ENCODE data around the gene RET.
"Not testable (repeated sequence)": the region's sequence is repeated elsewhere in the genome, so short reads cannot be mapped to it uniquely, and the experiment has no call there.

Gene RET

DNA sequence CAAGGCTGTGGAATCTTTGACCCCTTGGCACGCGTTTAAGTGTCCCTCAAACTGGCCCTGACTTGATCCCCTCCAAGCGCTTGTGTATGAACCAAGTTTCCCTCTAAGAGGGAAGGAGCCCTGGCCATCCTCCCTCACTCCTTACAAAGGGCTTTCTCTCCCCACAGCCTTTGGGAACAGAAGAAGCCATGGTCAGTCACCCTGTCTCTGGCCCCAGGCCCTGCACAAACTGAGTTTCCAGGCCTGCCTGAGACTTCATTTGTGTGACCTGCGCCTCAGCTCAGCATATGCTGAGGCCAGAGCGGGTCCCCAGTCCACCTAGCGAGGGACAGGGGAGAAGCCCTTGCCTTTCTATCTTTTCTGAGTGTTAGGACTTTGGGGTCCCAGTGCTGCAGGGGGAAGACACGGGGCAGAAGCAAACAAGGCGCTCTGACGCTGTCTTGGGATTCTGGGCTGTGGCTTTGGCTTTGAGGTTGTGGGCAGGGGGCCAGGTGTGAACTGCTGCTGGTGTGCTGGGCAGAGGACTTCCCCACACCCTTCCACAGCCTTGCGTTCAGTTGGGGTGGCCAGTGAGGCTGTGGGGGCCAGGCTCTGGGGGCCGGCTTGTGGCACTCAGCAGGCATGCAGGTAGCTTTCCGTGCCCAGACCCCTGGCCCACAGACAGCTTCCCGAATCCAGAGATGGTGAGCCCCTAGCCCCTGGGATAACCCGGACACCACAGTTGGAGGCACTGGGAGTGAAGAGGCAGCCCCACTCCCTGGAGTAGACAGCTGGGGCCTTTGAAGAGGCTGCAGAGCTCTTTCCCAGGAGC, 1.5 kb downstream of the RET start:
- no peak for DNase-seq (ENCODE audit: low spot score)

GRCh38 chr10:43078986-43079273, 2.1 kb downstream of the RET start:
- DNase-seq (ENCODE audit: low spot score), result no peak

- no peak for DNase-seq (ENCODE audit: low spot score)
These were observed 3.0 kb downstream of the RET start for GRCh38 chr10:43079856-43080255.

GRCh38 chr10:43082087-43082486, 5.2 kb downstream of the RET start:
- no peak for DNase-seq (ENCODE audit: low spot score)

- no peak for DNase-seq (ENCODE audit: low spot score)
These were observed 5.9 kb downstream of the RET start for GRCh38 chr10:43082746-43083145.

DNA sequence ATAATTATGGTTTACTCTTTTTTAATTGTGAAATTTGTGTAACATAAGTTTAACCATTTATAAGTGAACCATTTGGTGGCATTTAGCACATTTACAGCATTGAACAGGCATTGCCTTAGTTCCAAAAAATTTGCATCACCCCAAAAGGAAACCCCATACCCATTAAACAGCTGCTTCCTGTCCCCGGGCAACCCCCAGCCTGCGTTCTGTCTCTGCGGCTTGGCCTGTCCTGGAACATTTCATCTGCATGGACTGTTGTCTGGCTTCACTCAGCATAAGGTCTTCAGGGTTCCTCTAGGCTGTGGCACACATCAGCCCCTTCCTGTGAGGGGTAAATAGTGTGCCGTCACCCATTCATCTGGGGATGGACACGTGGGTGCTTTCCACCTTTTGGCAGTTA, 6.9 kb downstream of the RET start:
- no peak for DNase-seq (ENCODE audit: low spot score)

DNA sequence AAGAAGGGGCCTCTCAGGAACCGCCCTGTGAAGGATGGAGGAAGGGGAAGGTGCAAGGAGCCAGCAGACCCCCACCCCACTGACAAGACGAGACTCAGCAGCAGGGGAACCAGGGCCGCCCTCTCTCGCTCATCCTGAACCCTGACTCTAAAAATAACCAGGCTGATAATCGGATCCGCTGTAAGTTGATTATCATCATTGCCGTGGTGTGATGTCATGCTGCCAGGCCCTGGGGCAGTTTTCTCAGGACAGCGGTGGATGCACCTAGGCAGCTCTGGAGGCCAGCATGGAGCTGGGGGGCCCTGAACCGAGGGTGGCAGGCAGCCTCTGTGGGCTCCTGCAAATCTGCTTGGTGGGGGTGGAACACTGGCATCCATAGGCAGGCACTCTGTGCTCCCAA, 7.9 kb downstream of the RET start:
- DNase-seq (ENCODE audit: low spot score), result no peak

GRCh38 chr10:43086321-43086942, 9.6 kb downstream of the RET start:
- DNase-seq (ENCODE audit: low spot score), result no peak

DNA sequence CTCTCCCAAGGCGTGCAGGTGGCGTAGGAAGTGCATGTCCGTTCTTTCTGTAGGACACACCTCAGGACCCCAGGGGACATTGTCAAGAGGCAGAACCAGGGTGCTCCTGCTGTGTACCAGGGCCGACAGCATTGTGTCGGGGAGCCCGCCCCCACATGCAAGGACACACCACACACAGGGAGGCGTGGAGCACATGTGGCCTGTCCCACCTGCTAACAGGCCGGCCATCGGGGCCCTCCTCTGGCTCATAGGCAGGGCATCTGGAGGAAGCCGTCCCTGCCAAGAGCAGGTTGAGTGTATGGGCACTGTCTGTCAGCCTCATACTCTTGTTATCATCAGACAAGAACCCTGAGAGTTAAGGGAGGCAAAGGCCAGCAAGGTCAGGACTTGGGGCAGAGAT, 12.7 kb downstream of the RET start:
- DNase-seq (ENCODE audit: low spot score), result no peak

- no peak for DNase-seq (ENCODE audit: low spot score)
These were observed 13.3 kb downstream of the RET start for GRCh38 chr10:43090188-43090587.

- DNase-seq (ENCODE audit: low spot score), result no peak
These were observed 13.8 kb downstream of the RET start for GRCh38 chr10:43090664-43091063.

DNA sequence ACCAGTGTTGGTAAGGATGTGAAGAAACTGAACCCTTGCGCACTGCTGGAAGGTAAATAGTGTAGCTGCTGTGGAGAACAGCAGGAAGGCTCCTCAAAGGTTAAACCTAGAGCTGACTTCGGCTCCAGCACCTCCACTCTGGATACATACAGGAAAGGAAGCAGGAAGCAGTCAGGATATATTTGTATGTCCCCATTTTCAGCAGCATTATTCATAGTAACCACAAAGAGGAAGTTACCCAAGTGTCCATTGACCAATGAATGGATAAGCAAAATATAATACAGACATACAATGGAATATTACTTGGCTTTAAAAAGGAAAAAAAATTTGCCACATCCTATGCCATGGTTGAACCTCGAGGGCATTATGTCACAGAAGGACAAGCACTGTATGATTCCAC, 15.0 kb downstream of the RET start:
- DNase-seq (ENCODE audit: low spot score), result no peak

DNA sequence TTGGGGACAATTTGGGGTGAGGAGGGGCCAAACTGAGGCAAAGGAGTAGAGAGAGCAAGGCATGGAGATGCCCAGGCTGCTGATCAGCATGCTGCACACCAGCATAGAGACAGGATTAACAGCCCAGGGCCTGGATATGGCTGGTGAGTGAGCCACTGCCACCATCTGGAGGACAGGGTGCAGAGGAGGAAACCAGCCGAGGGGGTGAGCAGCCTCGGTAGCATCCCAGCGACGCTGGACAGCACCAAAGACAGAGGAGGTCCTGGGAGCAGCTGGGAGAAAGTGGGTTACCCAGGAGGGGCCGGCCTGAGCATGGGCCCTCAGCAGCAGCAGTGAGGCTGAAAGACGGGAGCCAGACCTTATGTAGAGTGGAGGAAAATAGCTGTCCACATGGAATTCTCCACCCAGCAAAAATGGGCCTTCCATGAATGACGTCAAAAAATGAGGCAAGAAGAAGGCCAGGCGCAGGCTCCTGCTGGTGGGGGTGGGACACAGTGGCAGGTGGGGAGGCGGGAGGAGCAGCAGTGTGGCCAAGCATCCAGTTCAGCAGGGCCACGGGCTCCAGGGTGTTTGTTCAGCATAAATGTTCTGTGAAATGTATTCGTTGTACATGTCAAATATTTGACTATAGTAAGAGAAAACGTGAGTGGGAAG, 16.7 kb downstream of the RET start:
- peak; percentile 59 for DNase-seq (ENCODE audit: low spot score)

GRCh38 chr10:43094085-43094484, 17.2 kb downstream of the RET start:
- DNase-seq (ENCODE audit: low spot score), result no peak

DNA sequence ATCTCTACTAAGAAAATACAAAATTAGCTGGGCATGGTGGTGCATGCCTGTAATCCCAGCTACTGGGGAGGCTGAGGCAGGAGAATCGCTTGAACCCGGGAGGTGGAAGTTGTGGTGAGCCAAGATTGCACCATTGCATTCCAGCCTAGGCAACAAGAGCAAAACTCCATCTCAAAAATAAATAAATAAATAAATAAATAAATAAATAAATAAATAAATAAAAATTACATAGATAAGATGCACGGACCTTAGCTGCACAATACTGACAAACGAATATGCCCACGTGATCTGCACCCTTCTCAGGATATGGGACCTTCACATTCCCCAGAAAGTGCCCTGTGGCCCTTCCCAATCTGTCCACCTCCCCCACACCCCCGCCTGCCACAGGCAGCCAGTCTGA, 22.5 kb downstream of the RET start:
- not testable (repeated sequence) for DNase-seq (ENCODE audit: low spot score)

DNA sequence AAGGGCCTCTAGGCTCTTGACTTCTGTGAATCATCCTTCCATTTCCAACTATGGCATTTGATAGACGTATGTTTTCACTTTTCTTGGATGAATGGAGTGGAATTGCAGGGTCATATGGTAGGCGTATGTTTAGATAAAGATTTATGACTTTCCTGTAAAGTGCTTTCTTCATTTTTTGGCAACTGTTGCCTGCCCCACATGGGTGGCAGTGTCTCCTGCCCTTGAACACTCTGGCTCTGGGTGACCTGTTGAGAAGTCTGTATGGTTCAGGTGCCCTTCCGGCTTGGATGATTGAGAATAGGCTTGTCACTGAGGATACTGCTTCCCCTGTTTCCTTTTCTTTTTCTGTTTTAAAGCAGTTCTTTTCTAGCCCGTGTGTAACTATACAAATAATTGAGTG, 23.1 kb downstream of the RET start:
- DNase-seq (ENCODE audit: low spot score), result no peak

DNA sequence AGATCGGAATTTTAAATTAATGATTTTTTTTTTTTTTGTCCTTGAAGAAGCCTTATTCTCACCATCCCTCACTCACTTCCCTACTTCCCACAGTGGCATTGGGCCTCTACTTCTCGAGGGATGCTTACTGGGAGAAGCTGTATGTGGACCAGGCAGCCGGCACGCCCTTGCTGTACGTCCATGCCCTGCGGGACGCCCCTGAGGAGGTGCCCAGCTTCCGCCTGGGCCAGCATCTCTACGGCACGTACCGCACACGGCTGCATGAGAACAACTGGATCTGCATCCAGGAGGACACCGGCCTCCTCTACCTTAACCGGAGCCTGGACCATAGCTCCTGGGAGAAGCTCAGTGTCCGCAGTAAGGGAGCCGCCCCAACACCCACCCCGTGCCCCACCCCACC, 23.5 kb downstream of the RET start:
- no peak for DNase-seq (ENCODE audit: low spot score)

- no peak for DNase-seq (ENCODE audit: low spot score)
These were observed 25.4 kb downstream of the RET start for GRCh38 chr10:43102063-43102828.

DNA sequence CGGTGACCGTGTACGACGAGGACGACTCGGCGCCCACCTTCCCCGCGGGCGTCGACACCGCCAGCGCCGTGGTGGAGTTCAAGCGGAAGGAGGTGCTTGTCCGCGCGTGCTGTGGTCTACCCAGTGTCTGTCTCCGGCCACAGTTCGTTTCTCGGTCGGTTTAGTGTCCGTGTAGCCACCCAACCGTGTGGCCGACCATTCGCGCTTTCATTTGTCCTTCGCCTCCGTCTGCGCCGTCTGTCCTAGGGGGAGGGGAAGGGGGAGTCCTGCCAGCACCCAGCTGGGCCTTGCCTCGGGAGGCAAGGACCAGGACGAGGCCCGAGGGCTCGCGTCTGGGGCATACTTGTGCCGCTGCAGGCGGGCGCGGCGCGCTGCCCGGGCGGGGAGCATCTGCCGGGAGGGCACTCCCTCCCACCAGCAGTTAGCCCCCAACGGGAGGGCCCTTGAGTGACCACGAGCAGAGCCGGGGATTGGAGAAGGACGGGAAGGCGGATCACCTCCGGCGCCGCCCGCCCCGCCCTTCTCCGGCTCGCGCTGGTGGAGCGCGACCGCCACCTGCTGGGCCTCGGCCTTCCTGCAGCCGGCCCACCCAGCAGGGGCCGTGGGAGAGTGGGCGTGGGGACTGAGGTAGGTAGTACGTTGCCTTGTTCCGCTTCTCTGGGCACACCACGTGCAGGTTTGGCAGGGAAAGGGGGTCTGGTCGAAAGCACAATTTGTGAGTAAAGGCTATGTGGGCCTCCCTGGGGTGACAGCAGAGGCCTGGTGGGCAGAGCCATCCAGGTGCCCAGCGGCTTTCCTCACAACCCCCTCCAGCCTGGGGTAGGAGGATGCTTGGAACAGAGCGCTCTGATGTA, 28.5 kb downstream of the RET start:
- DNase-seq (ENCODE audit: low spot score), result peak; percentile 91

DNA sequence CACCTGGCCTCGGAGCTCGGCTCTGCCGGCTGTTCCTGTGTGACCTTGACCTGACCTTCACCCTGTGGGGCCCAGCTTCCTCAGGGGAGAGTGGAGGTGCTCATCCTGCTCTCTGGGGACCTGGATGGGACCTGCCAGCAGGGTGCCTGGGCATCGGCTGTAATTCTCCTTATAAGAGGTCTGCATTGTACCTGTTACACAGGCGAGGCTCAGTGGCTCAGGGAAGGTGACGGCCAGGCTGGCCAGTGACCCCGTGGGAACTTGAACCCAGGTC, 29.0 kb downstream of the RET start:
- DNase-seq (ENCODE audit: low spot score), result no peak

- no peak for DNase-seq (ENCODE audit: low spot score)
These were observed 29.6 kb downstream of the RET start for GRCh38 chr10:43106256-43107091.
